ENCODE measurements around the gene SCP2D1. TPM values are rescaled to one million over a fixed set of nuclear protein-coding genes. Genes with fewer than 3 reads are reported as not detected.

Gene SCP2D1
- total RNA-seq (not detected in 2 replicates), polyA plus RNA-seq (not detected in 2 replicates), polyA minus RNA-seq (not detected in 2 replicates)
- not detected for total RNA-seq (2013)

DNA sequence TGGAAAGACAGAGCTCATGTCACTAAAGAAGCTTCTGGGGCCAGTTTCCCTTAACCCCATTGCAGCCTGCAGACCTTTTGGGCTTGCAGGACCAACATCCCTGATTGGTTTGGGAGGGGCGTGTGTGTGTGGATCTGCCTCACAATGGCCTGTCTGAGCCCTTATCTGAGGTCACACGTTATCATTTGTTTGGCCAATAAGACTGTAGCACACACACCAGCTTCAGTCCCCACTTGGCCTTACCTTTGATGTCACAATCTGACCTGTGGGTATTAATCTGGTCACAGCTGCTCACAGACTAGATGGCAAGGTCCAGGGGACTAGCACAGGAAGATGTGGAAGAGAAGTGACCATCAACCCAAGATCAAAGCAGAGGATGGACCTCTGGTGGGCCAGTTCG lies at the start of gene SCP2D1:
SCP2D1 (plus strand) TSS at position 301 of the 400 bp plus-strand sequence; CDS start at position 334, 33 bp downstream.
- H3K9me3 Mint-ChIP-seq (ENCODE audit: insufficient read depth), result no peaks in the 10 kb centered on the region
- WGBS (ENCODE audit: insufficient coverage), result 82% methylated on average over 3 of the region's 3 CpGs
- CTCF ChIA-PET, result interaction anchor here (1.4 kb wide), 1 partner anchor 9 kb away, joined by 3 read pairs; no protein-coding TSS in a partner anchor

DNA sequence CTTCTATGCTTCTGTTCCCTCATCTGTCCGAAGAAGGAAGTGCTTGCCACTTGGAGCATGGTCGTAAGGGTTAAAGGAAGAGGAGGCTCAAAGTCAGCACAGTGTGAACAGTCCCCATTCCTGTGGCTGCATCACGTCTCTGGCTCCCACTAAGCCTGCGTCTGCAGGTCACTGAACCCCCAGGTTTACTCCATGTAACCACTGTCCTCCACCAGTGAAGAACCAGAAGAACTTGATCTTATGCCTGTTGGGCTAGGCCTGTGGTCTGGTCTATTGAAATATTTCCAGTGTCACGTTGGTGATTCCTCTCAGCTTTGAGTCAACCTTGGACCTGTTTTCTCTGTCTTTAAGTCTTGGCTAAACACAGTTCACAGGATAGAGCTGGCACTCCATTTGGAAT lies 45.9 kb upstream of the SCP2D1 start:
- peaks cover 0 to 11% of the 10 kb centered on the region in 2 experiments for H3K36me3 ChIP-seq (replicated peaks in 1 of 2; ENCODE audit: control extremely low read depth in 1 of 2, control insufficient read depth in 1 of 2, extremely low read depth in 1 of 2, insufficient read depth in 2 of 2, low read length in 1 of 2)
- no peak overlapping the region for H3K27ac ChIP-seq (ENCODE audit: low read length in 2 of 2)
- POLR2A ChIA-PET, result no interaction called here
- H3K4me2 ChIP-seq (replicated peaks; ENCODE audit: low read depth, low read length, poor library complexity, severe bottlenecking), result no peak overlapping the region
- intact Hi-C loops (cut with micrococcal nuclease), result no loop called here
- DNase-seq (no peak), ATAC-seq (ENCODE audit: low read depth) (no peak)
- H3K9me3 ChIP-seq (ENCODE audit: control extremely low read depth in 1 of 3, control insufficient read depth in 2 of 3, insufficient read depth in 1 of 3, low read length in 2 of 3), result peaks cover 0 to 2% (median 0%) of the 10 kb centered on the region in 3 donors
- no peak overlapping the region for H2AFZ ChIP-seq (ENCODE audit: insufficient read depth, low read depth, low read length, poor library complexity, severe bottlenecking)
- H3K27ac Mint-ChIP-seq, result no peak overlapping the region
- no peak for TF ChIP-seq EZH2 (IDR thresholded peaks at IDR 0.05; ENCODE audit: borderline replicate concordance, insufficient read depth, low read depth, low read length, poor library complexity, severe bottlenecking)
- TF ChIP-seq, protein P1, sequence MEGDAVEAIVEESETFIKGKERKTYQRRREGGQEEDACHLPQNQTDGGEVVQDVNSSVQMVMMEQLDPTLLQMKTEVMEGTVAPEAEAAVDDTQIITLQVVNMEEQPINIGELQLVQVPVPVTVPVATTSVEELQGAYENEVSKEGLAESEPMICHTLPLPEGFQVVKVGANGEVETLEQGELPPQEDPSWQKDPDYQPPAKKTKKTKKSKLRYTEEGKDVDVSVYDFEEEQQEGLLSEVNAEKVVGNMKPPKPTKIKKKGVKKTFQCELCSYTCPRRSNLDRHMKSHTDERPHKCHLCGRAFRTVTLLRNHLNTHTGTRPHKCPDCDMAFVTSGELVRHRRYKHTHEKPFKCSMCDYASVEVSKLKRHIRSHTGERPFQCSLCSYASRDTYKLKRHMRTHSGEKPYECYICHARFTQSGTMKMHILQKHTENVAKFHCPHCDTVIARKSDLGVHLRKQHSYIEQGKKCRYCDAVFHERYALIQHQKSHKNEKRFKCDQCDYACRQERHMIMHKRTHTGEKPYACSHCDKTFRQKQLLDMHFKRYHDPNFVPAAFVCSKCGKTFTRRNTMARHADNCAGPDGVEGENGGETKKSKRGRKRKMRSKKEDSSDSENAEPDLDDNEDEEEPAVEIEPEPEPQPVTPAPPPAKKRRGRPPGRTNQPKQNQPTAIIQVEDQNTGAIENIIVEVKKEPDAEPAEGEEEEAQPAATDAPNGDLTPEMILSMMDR (IDR thresholded peaks at IDR 0.05), result no peak
- no peak overlapping the region for H3K4me3 ChIP-seq (ENCODE audit: control extremely low read depth in 1 of 5, extremely low read depth in 1 of 5, insufficient read depth in 1 of 5, low read depth in 2 of 5, low read length in 4 of 5)
- H3K9ac ChIP-seq (ENCODE audit: low read length), result no peak overlapping the region
- no peaks in the 10 kb centered on the region for H3K27me3 Mint-ChIP-seq
- H3K4me3 Mint-ChIP-seq, result no peak overlapping the region
- CTCF ChIA-PET, result no interaction called here
- no peaks in the 10 kb centered on the region for H3K27me3 ChIP-seq (replicated peaks in 1 of 4; ENCODE audit: control extremely low read depth in 1 of 4, control insufficient read depth in 3 of 4, insufficient read depth in 4 of 4, low read length in 3 of 4)
- no peaks in the 10 kb centered on the region for H3K9me3 Mint-ChIP-seq (ENCODE audit: insufficient read depth)
- H4K20me1 ChIP-seq (ENCODE audit: control insufficient read depth, insufficient read depth, low read length, poor library complexity, severe bottlenecking), result no peaks in the 10 kb centered on the region
- H3K4me1 ChIP-seq (ENCODE audit: control insufficient read depth in 2 of 2, insufficient read depth in 2 of 2, low read length in 2 of 2), result no peaks in the 10 kb centered on the region
- no peaks in the 10 kb centered on the region for H3K79me2 ChIP-seq (ENCODE audit: control insufficient read depth, insufficient read depth, low read length)
- H3K4me1 Mint-ChIP-seq, result no peaks in the 10 kb centered on the region
- WGBS (ENCODE audit: insufficient coverage), result 55% methylated on average over 5 of the region's 5 CpGs

More for the DNA sequence above, at the start of gene SCP2D1:
- no peak within 1 kb of the TSS for H2AFZ ChIP-seq (ENCODE audit: insufficient read depth, low read depth, low read length, poor library complexity, severe bottlenecking)
- H3K79me2 ChIP-seq (ENCODE audit: control insufficient read depth, insufficient read depth, low read length), result no peaks in the 10 kb centered on the region
- H4K20me1 ChIP-seq (ENCODE audit: control insufficient read depth, insufficient read depth, low read length, poor library complexity, severe bottlenecking), result no peaks in the 10 kb centered on the region
- no peak within 1 kb of the TSS for H3K4me2 ChIP-seq (replicated peaks; ENCODE audit: low read depth, low read length, poor library complexity, severe bottlenecking)
- intact Hi-C loops (cut with micrococcal nuclease), result no loop called here
- DNase-seq (no peak), ATAC-seq (ENCODE audit: low read depth) (no peak)
- no peak within 1 kb of the TSS for H3K27ac ChIP-seq (ENCODE audit: low read length in 2 of 2)
- Mint-ChIP-seq H3K4me3 (no peak within 1 kb of the TSS), H3K27ac (no peak within 1 kb of the TSS), H3K4me1 (no peaks in the 10 kb centered on the region), H3K27me3 (no peaks in the 10 kb centered on the region)
- no peaks in the 10 kb centered on the region for H3K27me3 ChIP-seq (replicated peaks in 1 of 4; ENCODE audit: control extremely low read depth in 1 of 4, control insufficient read depth in 3 of 4, insufficient read depth in 4 of 4, low read length in 3 of 4)
- H3K4me1 ChIP-seq (ENCODE audit: control insufficient read depth in 2 of 2, insufficient read depth in 2 of 2, low read length in 2 of 2), result no peaks in the 10 kb centered on the region
- H3K36me3 ChIP-seq (replicated peaks in 1 of 2; ENCODE audit: control extremely low read depth in 1 of 2, control insufficient read depth in 1 of 2, extremely low read depth in 1 of 2, insufficient read depth in 2 of 2, low read length in 1 of 2), result no peaks in the 10 kb centered on the region
- peaks cover 0 to 3% (median 0%) of the 10 kb centered on the region in 3 donors for H3K9me3 ChIP-seq (ENCODE audit: control extremely low read depth in 1 of 3, control insufficient read depth in 2 of 3, insufficient read depth in 1 of 3, low read length in 2 of 3)
- no peak within 1 kb of the TSS for H3K4me3 ChIP-seq (ENCODE audit: control extremely low read depth in 1 of 5, extremely low read depth in 1 of 5, insufficient read depth in 1 of 5, low read depth in 2 of 5, low read length in 4 of 5)
- H3K9ac ChIP-seq (ENCODE audit: low read length), result no peak within 1 kb of the TSS
- POLR2A ChIA-PET, result no interaction called here
- TF ChIP-seq EZH2 (IDR thresholded peaks at IDR 0.05; ENCODE audit: borderline replicate concordance, insufficient read depth, low read depth, low read length, poor library complexity, severe bottlenecking), result no peak
- TF ChIP-seq, protein P1 (IDR thresholded peaks at IDR 0.05), result no peak

Measured in B cell (primary cell).